GM19238 (cell line): ENCODE measurements around the gene C2CD3.

Experiments used
- DNase-seq: peaks from one replicate; pipeline ENCODE4 v3.0.0; 2011; ENCODE audit warnings: low spot score; ENCODE audit not compliant: insufficient read length

The C2CD3 gene

GRCh38 chr11:74022546-74022945 is 148.3 kb downstream of the C2CD3 start:
- no peak for DNase-seq

- no peak for DNase-seq
These were observed 148.8 kb downstream of the C2CD3 start for GRCh38 chr11:74021998-74022397.

GRCh38 chr11:74020539-74020938 is 150.3 kb downstream of the C2CD3 start:
- DNase-seq: no peak

- no peak for DNase-seq
These were observed 150.9 kb downstream of the C2CD3 start for GRCh38 chr11:74019860-74020259.

GRCh38 chr11:74019104-74019738 is 151.6 kb downstream of the C2CD3 start:
- no peak for DNase-seq

- DNase-seq: no peak
These were observed 152.3 kb downstream of the C2CD3 start for GRCh38 chr11:74018331-74019005.

GRCh38 chr11:74017631-74018030 is 153.2 kb downstream of the C2CD3 start:
- DNase-seq: no peak

GRCh38 chr11:74015919-74016684 is 154.7 kb downstream of the C2CD3 start:
- DNase-seq: no peak

GRCh38 chr11:74014880-74015279 is 155.9 kb downstream of the C2CD3 start:
- no peak for DNase-seq

GRCh38 chr11:74013141-74013540 is 157.7 kb downstream of the C2CD3 start:
- no peak for DNase-seq

GRCh38 chr11:74012074-74012809 is 158.6 kb downstream of the C2CD3 start:
- DNase-seq: no peak

GRCh38 chr11:74011360-74012073 is 159.3 kb downstream of the C2CD3 start:
- peak; percentile 50 for DNase-seq

GRCh38 chr11:74010306-74011300 is 160.2 kb downstream of the C2CD3 start:
- no peak for DNase-seq

- no peak for DNase-seq
These were observed 161.0 kb downstream of the C2CD3 start for GRCh38 chr11:74009675-74010305.

GRCh38 chr11:74009230-74009547 is 161.6 kb downstream of the C2CD3 start:
- no peak for DNase-seq

GRCh38 chr11:74008373-74009229 is 162.2 kb downstream of the C2CD3 start, which contains the start of gene UCP3:
TSS of gene UCP3 (minus strand) at chr11:74009085. CDS start at chr11:74007042, 2,043 bp downstream.
- DNase-seq: no peak

- no peak for DNase-seq
These were observed 163.0 kb downstream of the C2CD3 start for GRCh38 chr11:74007691-74008372.

- DNase-seq: no peak
These were observed 164.0 kb downstream of the C2CD3 start for GRCh38 chr11:74006743-74007304.
